ENCODE data around the gene GNAT3. TPM values are rescaled to one million over a fixed set of nuclear protein-coding genes. Genes with fewer than 3 reads are reported as not detected.

Gene GNAT3
- total and polyA plus RNA-seq, 2 of the 8 experiments (the other 6 are each of a cell fraction or from before 2014, with no cell fraction given) = not detected

DNA sequence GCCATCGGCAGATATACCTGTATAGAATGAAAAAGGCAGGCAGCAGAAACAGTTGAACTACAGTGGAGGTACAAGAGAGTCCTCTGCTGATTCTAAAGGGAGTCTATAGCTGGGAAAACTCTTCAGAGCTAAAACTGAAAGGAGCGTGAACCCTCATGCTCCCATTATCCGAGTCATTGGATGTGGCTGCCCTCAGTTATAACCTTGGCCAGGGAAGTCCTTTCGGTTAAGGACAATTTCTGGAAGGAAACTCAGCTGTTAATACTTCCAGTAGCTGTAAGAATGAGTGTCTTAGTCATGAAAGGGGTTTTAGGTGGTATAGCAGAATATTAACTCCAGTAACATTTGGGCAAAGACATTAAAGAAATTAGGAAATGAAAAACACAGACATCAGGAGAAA lies 14.6 kb upstream of the GNAT3 start:
- Histone ChIP-seq H2AFZ (ENCODE audit: low read length) (no peak overlapping the region), H3K27me3 (replicated peaks in 1 of 4; ENCODE audit: control insufficient read depth in 3 of 4, extremely low read depth in 1 of 4, insufficient read depth in 3 of 4, low read length in 3 of 4) (no peaks in the 10 kb centered on the region), H3K79me1 (ENCODE audit: low read depth, low read length) (no peaks in the 10 kb centered on the region), H3K79me2 (ENCODE audit: control insufficient read depth in 1 of 2, insufficient read depth in 2 of 2, low read length in 2 of 2) (no peaks in the 10 kb centered on the region), H3K36me3 (ENCODE audit: control insufficient read depth in 2 of 4, insufficient read depth in 4 of 4, low read length in 3 of 4) (no peaks in the 10 kb centered on the region), H4K91ac (replicated peaks; ENCODE audit: insufficient read length, low read length) (no peak overlapping the region), H2BK12ac (ENCODE audit: low read depth, low read length) (no peak overlapping the region), H2BK15ac (ENCODE audit: low read length) (no peak overlapping the region), H3K4me2 (ENCODE audit: insufficient read depth in 1 of 2, low read depth in 2 of 2, low read length in 2 of 2) (no peak overlapping the region), H3K18ac (ENCODE audit: extremely low read depth, low read length) (no peak overlapping the region), H3K9ac (replicated peaks in 1 of 4; ENCODE audit: extremely low read depth in 1 of 4, low read depth in 3 of 4, low read length in 3 of 4) (no peak overlapping the region), H2BK120ac (replicated peaks; ENCODE audit: low read depth, low read length) (no peak overlapping the region), H3K23ac (ENCODE audit: insufficient read length) (no peak overlapping the region), H3K27ac (ENCODE audit: low read depth, low read length) (no peak overlapping the region), H2BK20ac (ENCODE audit: low read length) (no peak overlapping the region), H3K4ac (replicated peaks; ENCODE audit: insufficient read length, low read depth, low read length) (no peak overlapping the region), H2BK5ac (ENCODE audit: low read depth, low read length) (no peak overlapping the region), H3K4me1 (replicated peaks in 1 of 4; ENCODE audit: control insufficient read depth in 3 of 4, insufficient read depth in 4 of 4, low read length in 3 of 4) (no peaks in the 10 kb centered on the region), H3K56ac (replicated peaks; ENCODE audit: insufficient read length, low read depth, low read length) (no peak overlapping the region), H3K14ac (ENCODE audit: insufficient read length) (no peak overlapping the region), H3K9me3 (ENCODE audit: insufficient read depth in 2 of 2, low read depth in 1 of 2, low read length in 1 of 2) (no peaks in the 10 kb centered on the region), H3K23me2 (ENCODE audit: low read depth, low read length) (no peaks in the 10 kb centered on the region; the same call in 1 of the 2 replicates), H4K20me1 (replicated peaks in 1 of 2; ENCODE audit: control insufficient read depth in 1 of 2, insufficient read depth in 2 of 2, low read length in 2 of 2) (no peaks in the 10 kb centered on the region), H2AK5ac (ENCODE audit: low read depth, low read length) (no peak overlapping the region), H3K4me3 (ENCODE audit: extremely low read depth in 1 of 4, insufficient read depth in 2 of 4, low read depth in 3 of 4, low read length in 4 of 4) (no peak overlapping the region), H4K5ac (ENCODE audit: insufficient read length, low read depth, low read length) (no peak overlapping the region), H4K8ac (ENCODE audit: extremely low read depth, insufficient read depth, low read length) (no peak overlapping the region)
- 86% methylated on average over 4 of the region's 4 CpGs; no CpG with 5 or more reads in 1 of the 2 experiments for WGBS, 2 experiments (ENCODE audit: extremely low coverage in 1 of 2, insufficient coverage in 1 of 2, insufficient read length in 1 of 2, insufficient replicate concordance in 2 of 2, low coverage in 1 of 2, low lambda C conversion rate in 2 of 2, missing lambda C conversion rate in 1 of 2)
- FAIRE-seq (no peak), DNase-seq (ENCODE audit: low read depth in 1 of 2, low spot score in 2 of 2) (no peak)
- ChIA-PET POLR2A (ENCODE audit: partially characterized antibody) (no interaction called here), CTCF (ENCODE audit: partially characterized antibody) (no interaction called here)
- TF ChIP-seq NRF1 (IDR thresholded peaks at IDR 0.05; ENCODE audit: low read depth, low read length) (no peak), KDM5A (IDR thresholded peaks at IDR 0.05; ENCODE audit: low read length) (no peak), BRCA1 (IDR thresholded peaks at IDR 0.05; ENCODE audit: low read depth, low read length) (no peak), ZNF274 (IDR thresholded peaks at IDR 0.05; ENCODE audit: borderline replicate concordance, extremely low read depth, low read length) (no peak), SIN3A (conservative IDR thresholded peaks at IDR 0.05 in 1 of 2, IDR thresholded peaks at IDR 0.05 in 1 of 2; ENCODE audit: low read depth in 1 of 2, low read length in 2 of 2) (no peak), CBX8 (IDR thresholded peaks at IDR 0.05; ENCODE audit: borderline replicate concordance, low read depth, low read length) (no peak), PHF8 (conservative IDR thresholded peaks at IDR 0.05; ENCODE audit: low read depth, low read length) (no peak), CEBPB (IDR thresholded peaks at IDR 0.05; ENCODE audit: low read depth, low read length) (no peak), SP4 (IDR thresholded peaks at IDR 0.05; ENCODE audit: low read length) (no peak), TBP (IDR thresholded peaks at IDR 0.05; ENCODE audit: low read depth, low read length) (no peak), YY1 (IDR thresholded peaks at IDR 0.05; ENCODE audit: low read depth, low read length) (no peak), BCL11A (IDR thresholded peaks at IDR 0.05; ENCODE audit: low read depth in 2 of 2, low read length in 2 of 2) (no peak), SP2 (IDR thresholded peaks at IDR 0.05; ENCODE audit: low read length) (no peak), SIRT6 (IDR thresholded peaks at IDR 0.05; ENCODE audit: low read length) (no peak), CBX5 (IDR thresholded peaks at IDR 0.05; ENCODE audit: low read depth, low read length) (no peak)
- TF ChIP-seq, protein P1, sequence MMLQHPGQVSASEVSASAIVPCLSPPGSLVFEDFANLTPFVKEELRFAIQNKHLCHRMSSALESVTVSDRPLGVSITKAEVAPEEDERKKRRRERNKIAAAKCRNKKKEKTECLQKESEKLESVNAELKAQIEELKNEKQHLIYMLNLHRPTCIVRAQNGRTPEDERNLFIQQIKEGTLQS (IDR thresholded peaks at IDR 0.05; ENCODE audit: insufficient read depth, low read depth, low read length) = no peak

All from H1 (cell line).